MM.1S (cell line): Measurements from ENCODE around the gene HABP4.

ENCODE experiments used
- DNase-seq: peaks from one replicate; pipeline ENCODE4 v3.0.0-alpha.2; 2015
- H2AFZ ChIP-seq: fragments of 300-600 bp; sonication (generic); 2 replicates; pipeline ENCODE4 v1.6.0; 2016; ENCODE audit warnings: antibody characterized with exemption, low read length
- H3F3A ChIP-seq: fragments of 300-600 bp; sonication (generic); 2 replicates; pipeline ENCODE4 v1.6.1; 2016; ENCODE audit warnings: mild to moderate bottlenecking, antibody characterized with exemption, low read length, moderate library complexity, mixed read lengths; ENCODE audit not compliant: insufficient read depth
- H3K27ac ChIP-seq: fragments of 300-600 bp; sonication (generic); 2 replicates; pipeline ENCODE4 v1.5.1; 2016; ENCODE audit warnings: mild to moderate bottlenecking, low read length
- H3K27me3 ChIP-seq: fragments of 300-600 bp; sonication (generic); replicated peaks from 2 replicates; pipeline ENCODE4 v1.6.0; 2016; ENCODE audit warnings: low read length; ENCODE audit not compliant: insufficient read depth
- H3K36me3 ChIP-seq: fragments of 300-600 bp; sonication (generic); replicated peaks from 2 replicates; pipeline ENCODE4 v1.6.1; 2016; ENCODE audit warnings: mild to moderate bottlenecking, low read length, mixed read lengths; ENCODE audit not compliant: insufficient read depth
- H3K4me1 ChIP-seq: fragments of 300-600 bp; sonication (generic); 2 replicates; pipeline ENCODE4 v1.6.1; 2016; ENCODE audit warnings: low read length, mixed read lengths
- H3K4me2 ChIP-seq: fragments of 300-600 bp; sonication (generic); 2 replicates; pipeline ENCODE4 v1.6.0; 2016; ENCODE audit warnings: low read depth, low read length
- H3K4me3 ChIP-seq: fragments of 300-600 bp; sonication (generic); 2 replicates; pipeline ENCODE4 v1.5.1; 2016; ENCODE audit warnings: low read length, mixed read lengths
- H3K79me2 ChIP-seq: fragments of 300-600 bp; sonication (generic); 2 replicates; pipeline ENCODE4 v1.6.1; 2016; ENCODE audit warnings: mixed run types, low read length, mixed read lengths
- H3K9ac ChIP-seq: fragments of 300-600 bp; sonication (generic); 2 replicates; pipeline ENCODE4 v1.6.1; 2016; ENCODE audit warnings: low read length, mixed read lengths
- H3K9me2 ChIP-seq: fragments of 300-600 bp; sonication (generic); replicated peaks from 2 replicates; pipeline ENCODE4 v1.6.1; 2016; ENCODE audit warnings: mild to moderate bottlenecking, low read length, mixed read lengths; ENCODE audit not compliant: insufficient read depth
- H3K9me3 ChIP-seq: fragments of 300-600 bp; sonication (generic); replicated peaks from 2 replicates; pipeline ENCODE4 v1.6.1; 2016; ENCODE audit warnings: mild to moderate bottlenecking, low read length, mixed read lengths; ENCODE audit not compliant: insufficient read depth
- H4K20me1 ChIP-seq: fragments of 300-600 bp; sonication (generic); 2 replicates; pipeline ENCODE4 v1.6.1; 2016; ENCODE audit warnings: mild to moderate bottlenecking, low read length, moderate library complexity, mixed read lengths; ENCODE audit not compliant: insufficient read depth
- CTCF ChIP-seq: fragments of 300-600 bp; sonication (generic); IDR thresholded peaks from 2 replicates; pipeline ENCODE4 v1.5.1; 2016; ENCODE audit warnings: antibody characterized with exemption, low read length, mixed read lengths
- EZH2 ChIP-seq: fragments of 300-600 bp; sonication (generic); optimal IDR thresholded peaks from 2 replicates; pipeline ENCODE3; 2017; ENCODE audit warnings: low read depth, mild to moderate bottlenecking, antibody characterized with exemption, low read length, mixed read lengths
- EZH2phosphoT487 ChIP-seq: fragments of 300-600 bp; sonication (generic); IDR thresholded peaks from 2 replicates; pipeline ENCODE4 v1.6.1; 2018; ENCODE audit warnings: antibody characterized with exemption, low read length

HABP4 gene

GRCh38 chr9:96423985-96424336, 26.0 kb upstream of the HABP4 start:
- no peak overlapping the region for H2AFZ ChIP-seq
- H3K4me2 ChIP-seq: no peak overlapping the region
- no peaks in the 10 kb centered on the region for H3K36me3 ChIP-seq
- H3K27me3 ChIP-seq: no peaks in the 10 kb centered on the region
- no peak overlapping the region for H3K9ac ChIP-seq
- H3K4me1 ChIP-seq: peaks cover 17% of the 10 kb centered on the region
- no peak overlapping the region for H3K4me3 ChIP-seq
- H3K9me2 ChIP-seq: no peaks in the 10 kb centered on the region
- no peak for TF ChIP-seq EZH2
- no peak for TF ChIP-seq EZH2phosphoT487
- no peak for TF ChIP-seq CTCF
- no peak overlapping the region for H3K27ac ChIP-seq
- no peaks in the 10 kb centered on the region for H3K9me3 ChIP-seq
- H3F3A ChIP-seq: peaks cover 15% of the 10 kb centered on the region
- no peaks in the 10 kb centered on the region for H3K79me2 ChIP-seq
- no peak for DNase-seq
- no peaks in the 10 kb centered on the region for H4K20me1 ChIP-seq

DNA sequence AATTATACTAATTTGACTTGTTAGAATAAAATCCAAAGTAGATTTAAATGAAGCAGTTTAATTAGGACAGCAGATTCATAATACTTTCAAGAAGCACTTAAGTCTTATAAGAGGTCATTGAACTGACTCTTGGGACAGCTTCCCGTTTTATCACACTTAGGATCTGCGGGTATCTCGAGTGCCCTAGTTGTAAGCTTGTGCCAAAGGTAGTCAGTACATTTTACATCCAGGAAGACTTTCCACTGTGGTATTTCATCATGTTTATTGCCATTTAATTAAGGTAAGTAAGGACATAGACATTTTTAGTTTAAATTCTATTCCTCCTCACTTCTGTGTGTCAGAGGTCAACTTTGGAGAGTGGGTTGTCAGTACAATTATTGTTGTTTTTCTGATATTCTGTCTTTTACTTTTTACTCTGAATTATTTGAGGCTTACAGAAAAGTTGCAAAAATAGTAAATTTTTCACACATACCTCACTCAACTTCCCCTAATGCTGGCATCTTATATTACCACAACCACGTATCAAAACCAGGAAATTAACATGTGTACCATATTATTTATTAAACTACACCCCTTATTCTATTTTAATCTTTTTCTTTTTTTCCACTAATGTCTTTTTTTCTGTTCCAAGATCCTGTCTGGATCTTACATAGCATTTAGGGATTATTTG, 24.3 kb upstream of the HABP4 start:
- no peaks in the 10 kb centered on the region for H3K27me3 ChIP-seq
- no peaks in the 10 kb centered on the region for H3K9me3 ChIP-seq
- H2AFZ ChIP-seq: no peak overlapping the region
- H3K4me1 ChIP-seq: peaks cover 6% of the 10 kb centered on the region
- H3K9ac ChIP-seq: no peak overlapping the region
- no peaks in the 10 kb centered on the region for H3K9me2 ChIP-seq
- no peak for DNase-seq
- no peaks in the 10 kb centered on the region for H3K36me3 ChIP-seq
- H3K4me3 ChIP-seq: no peak overlapping the region
- H3F3A ChIP-seq: peaks cover 4% of the 10 kb centered on the region
- H3K27ac ChIP-seq: no peak overlapping the region
- TF ChIP-seq EZH2phosphoT487: no peak
- TF ChIP-seq CTCF: no peak
- TF ChIP-seq EZH2: no peak
- no peaks in the 10 kb centered on the region for H4K20me1 ChIP-seq
- H3K79me2 ChIP-seq: no peaks in the 10 kb centered on the region
- no peak overlapping the region for H3K4me2 ChIP-seq

DNA sequence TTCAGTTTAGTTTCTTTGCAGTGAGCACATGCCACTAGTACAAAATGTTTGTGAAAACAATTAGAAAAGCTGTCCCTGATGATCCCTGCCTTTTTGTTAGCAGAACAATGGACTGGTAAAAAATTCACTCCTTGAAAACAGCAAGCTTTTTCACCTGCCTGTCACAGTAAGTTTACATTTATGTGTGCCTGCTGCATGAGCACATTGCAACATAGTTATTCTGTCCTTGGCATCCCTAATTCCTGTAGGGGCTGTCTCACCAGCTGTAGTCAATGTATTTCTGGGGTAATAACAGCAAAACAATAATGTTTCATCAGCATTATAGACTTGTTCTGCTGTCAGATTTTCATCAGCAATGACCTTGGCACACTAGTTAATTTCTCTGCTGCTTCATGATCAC, 20.2 kb upstream of the HABP4 start:
- Histone ChIP-seq H4K20me1 (no peaks in the 10 kb centered on the region), H3K4me2 (no peak overlapping the region), H3K79me2 (no peaks in the 10 kb centered on the region), H3K9me3 (no peaks in the 10 kb centered on the region), H3K27me3 (no peaks in the 10 kb centered on the region), H3K4me1 (no peaks in the 10 kb centered on the region), H3K9me2 (no peaks in the 10 kb centered on the region), H2AFZ (no peak overlapping the region), H3K27ac (no peak overlapping the region), H3K36me3 (no peaks in the 10 kb centered on the region), H3K9ac (no peak overlapping the region), H3K4me3 (no peak overlapping the region), H3F3A (no peaks in the 10 kb centered on the region)
- no peak for TF ChIP-seq EZH2phosphoT487
- TF ChIP-seq CTCF: no peak
- no peak for TF ChIP-seq EZH2
- DNase-seq: no peak
